HepG2 (cell line): Measurements from ENCODE around the gene SERTAD2. TPM values are rescaled to one million over a fixed set of nuclear protein-coding genes. Genes with fewer than 3 reads are reported as not detected.

Source experiments
- E2F5 ChIP-seq: sonication (generic); formaldehyde crosslinking; conservative IDR thresholded peaks from 2 replicates; pipeline ENCODE4 v1.4.0; 2020; ENCODE audit warnings: missing genetic modification reagents
- HMG20A ChIP-seq: IDR thresholded peaks from 2 replicates; pipeline ENCODE4 v1.6.1; 2016; ENCODE audit warnings: borderline replicate concordance
- MAFK ChIP-seq, 2 experiments: IDR thresholded peaks in 1 of 2; conservative IDR thresholded peaks in 1 of 2; 2 replicates each; pipeline ENCODE4 v1.6.1; 2011; ENCODE audit warnings: improper control_type of control experiment in 2 of 2, low read length in 2 of 2
- MLX ChIP-seq: IDR thresholded peaks from 2 replicates; pipeline ENCODE4 v1.6.1; 2016
- MTF2 ChIP-seq: sonication (generic); formaldehyde crosslinking; IDR thresholded peaks from 2 replicates; pipeline ENCODE4 v1.5.0; 2020; ENCODE audit warnings: missing genetic modification reagents, borderline replicate concordance
- NFYC ChIP-seq: IDR thresholded peaks from 2 replicates; pipeline ENCODE4 v1.6.1; 2016; ENCODE audit warnings: missing genetic modification reagents, missing compliant biosample characterization
- SAP130 ChIP-seq: IDR thresholded peaks from 2 replicates; pipeline ENCODE4 v1.6.1; 2016; ENCODE audit warnings: low read depth
- SNRNP70 ChIP-seq: fragments of 200-400 bp; formaldehyde crosslinking; IDR thresholded peaks from 2 replicates; pipeline ENCODE4 v1.6.1; 2017; ENCODE audit warnings: mild to moderate bottlenecking, low read depth, low read length, moderate library complexity
- SYNCRIP ChIP-seq: fragments of 200-400 bp; formaldehyde crosslinking; IDR thresholded peaks from 2 replicates; pipeline ENCODE4 v1.6.1; 2018; ENCODE audit warnings: mild to moderate bottlenecking, low read depth, low read length; ENCODE audit not compliant: insufficient read depth
- ZBTB34 ChIP-seq: sonication (generic); formaldehyde crosslinking; IDR thresholded peaks from 2 replicates; pipeline ENCODE4 v1.8.0; 2022; ENCODE audit warnings: mild to moderate bottlenecking, missing genetic modification reagents
- ZFP41 ChIP-seq: sonication (generic); formaldehyde crosslinking; IDR thresholded peaks from 2 replicates; pipeline ENCODE4 v1.4.0; 2020; ENCODE audit warnings: mild to moderate bottlenecking, missing genetic modification reagents, borderline replicate concordance
- ZNF205 ChIP-seq: IDR thresholded peaks from 2 replicates; pipeline ENCODE4 v1.6.1; 2018; ENCODE audit warnings: missing biosample characterization, missing genetic modification reagents
- ZNF616 ChIP-seq: sonication (generic); formaldehyde crosslinking; IDR thresholded peaks from 2 replicates; pipeline ENCODE4 v1.5.0; 2020; ENCODE audit warnings: low read depth, mild to moderate bottlenecking, missing genetic modification reagents
- ZNF816 ChIP-seq: sonication (generic); formaldehyde crosslinking; IDR thresholded peaks from 2 replicates; pipeline ENCODE4 v1.8.0; 2022; ENCODE audit warnings: missing genetic modification reagents, mild to moderate bottlenecking, borderline replicate concordance
- polyA plus RNA-seq, 8 experiments: library from polyadenylated mRNA; depleted of rRNA in 3 of 8; stranded (reverse) in 7 of 8; unstranded in 1 of 8; fragments of >200 nt; fragmentation: Illumina TruSeq in 4 of 8; extraction: Trizol in 4 of 8; gene quantifications; 2 replicates each; pipeline versions ENCODE4 v1.2.1 to v1.2.3, GENCODE V29; 2011 to 2016; ENCODE audit warnings: low read depth in 4 of 8, missing spikeins in 1 of 8, mixed read lengths in 1 of 8; ENCODE audit not compliant: insufficient read depth in 1 of 8
- total RNA-seq, 5 experiments: library from RNA; depleted of rRNA; stranded (reverse); fragments of >200 nt; fragmentation: Illumina TruSeq; extraction: Trizol; gene quantifications; 2 replicates each; pipeline ENCODE4 v1.2.3, GENCODE V29; 2016; ENCODE audit warnings: low read depth in 1 of 5
- TF ChIP-seq, protein P1 (sequence below): sonication (generic); formaldehyde crosslinking; IDR thresholded peaks from 2 replicates; pipeline ENCODE4 v1.4.0; 2020; ENCODE audit warnings: low read depth, mild to moderate bottlenecking, missing genetic modification reagents
- TF ChIP-seq, protein P2 (sequence below): sonication (generic); formaldehyde crosslinking; IDR thresholded peaks from 2 replicates; pipeline ENCODE4 v1.5.0; 2020; ENCODE audit warnings: mild to moderate bottlenecking, missing genetic modification reagents
- TF ChIP-seq, protein P3 (sequence below): IDR thresholded peaks from 2 replicates; pipeline ENCODE4 v1.6.1; 2016; ENCODE audit warnings: low read depth, control low read depth
- TF ChIP-seq, protein P4 (sequence below): sonication (generic); formaldehyde crosslinking; IDR thresholded peaks from 2 replicates; pipeline ENCODE4 v1.5.0; 2020; ENCODE audit warnings: mild to moderate bottlenecking, missing genetic modification reagents

SERTAD2 gene
- total and polyA plus RNA-seq, 2 of the 13 experiments (the other 11 are each of a cell fraction or from before 2014, with no cell fraction given): 6.7 to 22.6 TPM

DNA sequence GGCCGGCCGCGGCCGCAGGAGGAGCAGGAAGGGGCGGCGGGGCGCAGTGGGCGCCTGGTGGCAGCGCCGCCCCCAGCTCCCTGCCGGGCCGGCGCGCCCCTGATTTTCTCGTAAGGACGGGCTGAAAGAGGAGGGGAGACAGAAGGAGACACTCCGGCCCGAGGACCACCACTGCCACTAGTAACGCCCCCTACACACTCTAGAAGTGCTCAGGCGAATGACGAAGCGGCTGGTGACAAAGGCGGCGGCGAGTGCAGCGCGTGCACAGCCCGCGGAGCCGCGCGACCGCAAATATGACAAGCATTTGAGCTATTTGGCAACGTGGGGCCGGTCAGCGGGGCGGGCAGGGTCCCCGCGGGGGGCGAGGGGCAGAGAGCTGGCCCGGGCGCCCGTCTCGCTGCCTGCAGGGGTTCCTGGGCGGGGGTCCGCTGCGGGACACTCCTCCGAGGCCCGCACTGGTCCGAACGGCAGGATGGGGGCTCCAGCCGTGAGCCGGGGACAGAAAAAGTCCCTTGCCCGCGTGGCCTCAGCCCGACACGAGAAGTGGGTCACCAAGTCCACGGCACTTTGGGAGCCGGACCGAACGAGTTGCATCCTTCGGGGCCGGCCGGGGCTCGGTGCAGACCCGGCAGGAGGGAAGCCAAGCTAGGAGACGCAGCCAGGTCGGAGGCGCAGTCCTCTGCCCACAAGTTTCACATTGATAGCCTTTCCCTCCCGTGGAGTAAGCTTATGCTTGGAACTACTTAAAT, 524 bp upstream of the SERTAD2 start (continued):
- TF ChIP-seq ZBTB34 (CRISPR knock-in tag) (no peak), SYNCRIP (no peak), ZFP41 (no peak), ZNF616 (no peak), HMG20A (peak; percentile 16; the same call in 1 of the 2 replicates), ZNF205 (0 out of 2 replicates have a peak, but pooled peaks have one; percentile 21), E2F5 (CRISPR knock-in tag) (no peak; the same call in 1 of the 2 replicates), MAFK (conservative IDR thresholded peaks at IDR 0.05 in 1 of 2, IDR thresholded peaks at IDR 0.05 in 1 of 2; ENCODE audit: low read length in 2 of 2) (no peak), MTF2 (CRISPR knock-in tag) (peak; percentile 81), ZNF816 (CRISPR knock-in tag) (peak; percentile 60; the same call in 1 of the 2 replicates), SAP130 (CRISPR knock-in tag) (peak; percentile 61; the same call in 1 of the 2 replicates), MLX (peak; percentile 58), SNRNP70 (no peak), NFYC (CRISPR knock-in tag) (no peak)
- TF ChIP-seq, protein P1, sequence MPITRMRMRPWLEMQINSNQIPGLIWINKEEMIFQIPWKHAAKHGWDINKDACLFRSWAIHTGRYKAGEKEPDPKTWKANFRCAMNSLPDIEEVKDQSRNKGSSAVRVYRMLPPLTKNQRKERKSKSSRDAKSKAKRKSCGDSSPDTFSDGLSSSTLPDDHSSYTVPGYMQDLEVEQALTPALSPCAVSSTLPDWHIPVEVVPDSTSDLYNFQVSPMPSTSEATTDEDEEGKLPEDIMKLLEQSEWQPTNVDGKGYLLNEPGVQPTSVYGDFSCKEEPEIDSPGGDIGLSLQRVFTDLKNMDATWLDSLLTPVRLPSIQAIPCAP (CRISPR knock-in tag): no peak; the same call in 1 of the 2 replicates
- TF ChIP-seq, protein P2, sequence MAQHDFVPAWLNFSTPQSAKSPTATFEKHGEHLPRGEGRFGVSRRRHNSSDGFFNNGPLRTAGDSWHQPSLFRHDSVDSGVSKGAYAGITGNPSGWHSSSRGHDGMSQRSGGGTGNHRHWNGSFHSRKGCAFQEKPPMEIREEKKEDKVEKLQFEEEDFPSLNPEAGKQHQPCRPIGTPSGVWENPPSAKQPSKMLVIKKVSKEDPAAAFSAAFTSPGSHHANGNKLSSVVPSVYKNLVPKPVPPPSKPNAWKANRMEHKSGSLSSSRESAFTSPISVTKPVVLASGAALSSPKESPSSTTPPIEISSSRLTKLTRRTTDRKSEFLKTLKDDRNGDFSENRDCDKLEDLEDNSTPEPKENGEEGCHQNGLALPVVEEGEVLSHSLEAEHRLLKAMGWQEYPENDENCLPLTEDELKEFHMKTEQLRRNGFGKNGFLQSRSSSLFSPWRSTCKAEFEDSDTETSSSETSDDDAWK: no peak
- TF ChIP-seq, protein P3, sequence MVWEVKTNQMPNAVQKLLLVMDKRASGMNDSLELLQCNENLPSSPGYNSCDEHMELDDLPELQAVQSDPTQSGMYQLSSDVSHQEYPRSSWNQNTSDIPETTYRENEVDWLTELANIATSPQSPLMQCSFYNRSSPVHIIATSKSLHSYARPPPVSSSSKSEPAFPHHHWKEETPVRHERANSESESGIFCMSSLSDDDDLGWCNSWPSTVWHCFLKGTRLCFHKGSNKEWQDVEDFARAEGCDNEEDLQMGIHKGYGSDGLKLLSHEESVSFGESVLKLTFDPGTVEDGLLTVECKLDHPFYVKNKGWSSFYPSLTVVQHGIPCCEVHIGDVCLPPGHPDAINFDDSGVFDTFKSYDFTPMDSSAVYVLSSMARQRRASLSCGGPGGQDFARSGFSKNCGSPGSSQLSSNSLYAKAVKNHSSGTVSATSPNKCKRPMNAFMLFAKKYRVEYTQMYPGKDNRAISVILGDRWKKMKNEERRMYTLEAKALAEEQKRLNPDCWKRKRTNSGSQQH (CRISPR knock-in tag): no peak
- TF ChIP-seq, protein P4, sequence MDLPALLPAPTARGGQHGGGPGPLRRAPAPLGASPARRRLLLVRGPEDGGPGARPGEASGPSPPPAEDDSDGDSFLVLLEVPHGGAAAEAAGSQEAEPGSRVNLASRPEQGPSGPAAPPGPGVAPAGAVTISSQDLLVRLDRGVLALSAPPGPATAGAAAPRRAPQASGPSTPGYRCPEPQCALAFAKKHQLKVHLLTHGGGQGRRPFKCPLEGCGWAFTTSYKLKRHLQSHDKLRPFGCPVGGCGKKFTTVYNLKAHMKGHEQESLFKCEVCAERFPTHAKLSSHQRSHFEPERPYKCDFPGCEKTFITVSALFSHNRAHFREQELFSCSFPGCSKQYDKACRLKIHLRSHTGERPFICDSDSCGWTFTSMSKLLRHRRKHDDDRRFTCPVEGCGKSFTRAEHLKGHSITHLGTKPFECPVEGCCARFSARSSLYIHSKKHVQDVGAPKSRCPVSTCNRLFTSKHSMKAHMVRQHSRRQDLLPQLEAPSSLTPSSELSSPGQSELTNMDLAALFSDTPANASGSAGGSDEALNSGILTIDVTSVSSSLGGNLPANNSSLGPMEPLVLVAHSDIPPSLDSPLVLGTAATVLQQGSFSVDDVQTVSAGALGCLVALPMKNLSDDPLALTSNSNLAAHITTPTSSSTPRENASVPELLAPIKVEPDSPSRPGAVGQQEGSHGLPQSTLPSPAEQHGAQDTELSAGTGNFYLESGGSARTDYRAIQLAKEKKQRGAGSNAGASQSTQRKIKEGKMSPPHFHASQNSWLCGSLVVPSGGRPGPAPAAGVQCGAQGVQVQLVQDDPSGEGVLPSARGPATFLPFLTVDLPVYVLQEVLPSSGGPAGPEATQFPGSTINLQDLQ (CRISPR knock-in tag): no peak
